GM12892 (cell line): ENCODE results near the gene HMGN4.

ENCODE experiments used
- POLR2A ChIP-seq: IDR thresholded peaks from 2 replicates; pipeline ENCODE4 v1.6.1; 2011; ENCODE audit warnings: low read depth, low read length, control low read depth
- POLR2AphosphoS5 ChIP-seq: IDR thresholded peaks from 2 replicates; pipeline ENCODE4 v1.6.1; 2011; ENCODE audit warnings: low read depth, low read length, control low read depth
- TAF1 ChIP-seq: IDR thresholded peaks from 2 replicates; pipeline ENCODE4 v1.6.1; 2011; ENCODE audit warnings: low read depth, mild to moderate bottlenecking, control low read depth, low read length, borderline replicate concordance

DNA sequence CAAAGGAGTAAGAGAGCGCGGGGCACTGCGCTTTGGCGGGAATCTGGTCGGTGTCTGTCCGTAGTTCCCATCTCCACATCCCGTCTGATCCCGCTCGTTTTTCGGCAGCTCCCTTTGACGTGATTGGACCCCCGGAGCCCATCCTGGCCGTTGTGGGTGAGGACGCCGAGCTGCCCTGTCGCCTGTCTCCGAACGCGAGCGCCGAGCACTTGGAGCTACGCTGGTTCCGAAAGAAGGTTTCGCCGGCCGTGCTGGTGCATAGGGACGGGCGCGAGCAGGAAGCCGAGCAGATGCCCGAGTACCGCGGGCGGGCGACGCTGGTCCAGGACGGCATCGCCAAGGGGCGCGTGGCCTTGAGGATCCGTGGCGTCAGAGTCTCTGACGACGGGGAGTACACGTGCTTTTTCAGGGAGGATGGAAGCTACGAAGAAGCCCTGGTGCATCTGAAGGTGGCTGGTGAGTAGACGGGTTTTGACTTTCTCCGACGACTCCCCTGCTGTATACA is 36.6 kb upstream of the HMGN4 start:
- no peak for TF ChIP-seq POLR2A
- no peak for TF ChIP-seq POLR2AphosphoS5
- 0 out of 2 replicates have a peak, but pooled peaks have one; percentile 13 for TF ChIP-seq TAF1
